SU-DHL-6 (cell line): ENCODE results near the gene HSDL2.
A peak's percentile ranks its signal among the peaks of the same experiment; 100 is the strongest.

ENCODE experiments used
- H2AFZ ChIP-seq: fragments of 200-600 bp; sonication (generic); 2 replicates; pipeline ENCODE4 v1.6.1; 2014; ENCODE audit warnings: low read depth, mild to moderate bottlenecking, moderate library complexity, mixed read lengths, antibody characterized with exemption, low read length; ENCODE audit not compliant: severe bottlenecking
- H3F3A ChIP-seq: fragments of 200-600 bp; shearing (Covaris generic); 2 replicates; pipeline ENCODE4 v1.6.0; 2016; ENCODE audit warnings: antibody characterized with exemption, mild to moderate bottlenecking; ENCODE audit not compliant: insufficient read depth
- H3K27ac ChIP-seq: fragments of 200-600 bp; sonication (generic); 2 replicates; pipeline ENCODE4 v1.5.1; 2016; ENCODE audit warnings: low read depth, mild to moderate bottlenecking, low read length, moderate library complexity, mixed read lengths
- H3K27me3 ChIP-seq: fragments of 200-600 bp; sonication (generic), shearing (Covaris generic); 2 replicates; pipeline ENCODE4 v1.6.0; 2014; ENCODE audit warnings: mild to moderate bottlenecking, low read length
- H3K36me3 ChIP-seq: fragments of 200-600 bp; sonication (generic); 2 replicates; pipeline ENCODE4 v1.6.1; 2014; ENCODE audit warnings: mild to moderate bottlenecking, low read length, mixed read lengths
- H3K4me2 ChIP-seq: fragments of 300-600, 200-600 bp; shearing (Covaris generic), sonication (generic); 2 replicates; pipeline ENCODE4 v1.6.0; 2014; ENCODE audit warnings: low read length, low read depth, mild to moderate bottlenecking; ENCODE audit not compliant: poor library complexity, severe bottlenecking
- H3K4me3 ChIP-seq: fragments of 200-600 bp; sonication (generic); 2 replicates; pipeline ENCODE4 v1.5.1; 2014; ENCODE audit warnings: antibody characterized with exemption, low read length, mild to moderate bottlenecking, mixed read lengths; ENCODE audit not compliant: insufficient read depth, poor library complexity, severe bottlenecking
- H3K79me2 ChIP-seq: fragments of 200-600 bp; sonication (generic); 2 replicates; pipeline ENCODE4 v1.6.1; 2014; ENCODE audit warnings: mild to moderate bottlenecking, low read length, moderate library complexity; ENCODE audit not compliant: insufficient read depth
- H3K9ac ChIP-seq: fragments of 200-600 bp; sonication (generic); 2 replicates; pipeline ENCODE4 v1.7.0; 2014; ENCODE audit warnings: mild to moderate bottlenecking, low read length
- H3K9me2 ChIP-seq: fragments of 200-600 bp; sonication (generic); replicated peaks from 2 replicates; pipeline ENCODE4 v1.6.1; 2014; ENCODE audit warnings: low read length; ENCODE audit not compliant: insufficient read depth
- H3K9me3 ChIP-seq: fragments of 200-600 bp; sonication (generic); 2 replicates; pipeline ENCODE4 v1.6.1; 2014; ENCODE audit warnings: low read length, mixed read lengths; ENCODE audit not compliant: insufficient read depth
- H4K20me1 ChIP-seq: fragments of 200-600 bp; sonication (generic); 2 replicates; pipeline ENCODE4 v1.6.1; 2014; ENCODE audit warnings: low read depth, mild to moderate bottlenecking, antibody characterized with exemption, low read length, moderate library complexity, mixed read lengths
- CTCF ChIP-seq: fragments of 200-600 bp; sonication (generic); IDR thresholded peaks from one replicate; pipeline ENCODE4 v1.5.1; 2017; ENCODE audit warnings: antibody characterized with exemption, mild to moderate bottlenecking, low read length, moderate library complexity; ENCODE audit not compliant: insufficient read depth, poor library complexity, severe bottlenecking
- EZH2phosphoT487 ChIP-seq: fragments of 200-600 bp; sonication (generic), shearing (Covaris generic); conservative IDR thresholded peaks from 2 replicates; pipeline ENCODE4 v1.6.1; 2018; ENCODE audit warnings: mild to moderate bottlenecking, antibody characterized with exemption, low read length, moderate library complexity, mixed read lengths

HSDL2 gene

GRCh38 chr9:112378328-112379176 lies 1.4 kb upstream of the HSDL2 start:
- peak overlapping the region; percentile 64 for H3K4me2 ChIP-seq
- no peaks in the 10 kb centered on the region for H3K27me3 ChIP-seq
- H3K4me3 ChIP-seq: peak overlapping the region; percentile 73
- no peaks in the 10 kb centered on the region; the same call in 1 of the 2 replicates for H3K79me2 ChIP-seq
- H3K9ac ChIP-seq: peak overlapping the region; percentile 77
- TF ChIP-seq CTCF (no peak), EZH2phosphoT487 (no peak)
- H3K36me3 ChIP-seq: no peaks in the 10 kb centered on the region
- H3K27ac ChIP-seq: no peak overlapping the region
- no peaks in the 10 kb centered on the region for H3K9me3 ChIP-seq
- H3F3A ChIP-seq: peaks cover 5% of the 10 kb centered on the region
- H3K9me2 ChIP-seq: no peaks in the 10 kb centered on the region
- peak overlapping the region; percentile 96 for H2AFZ ChIP-seq
- no peaks in the 10 kb centered on the region for H4K20me1 ChIP-seq

DNA sequence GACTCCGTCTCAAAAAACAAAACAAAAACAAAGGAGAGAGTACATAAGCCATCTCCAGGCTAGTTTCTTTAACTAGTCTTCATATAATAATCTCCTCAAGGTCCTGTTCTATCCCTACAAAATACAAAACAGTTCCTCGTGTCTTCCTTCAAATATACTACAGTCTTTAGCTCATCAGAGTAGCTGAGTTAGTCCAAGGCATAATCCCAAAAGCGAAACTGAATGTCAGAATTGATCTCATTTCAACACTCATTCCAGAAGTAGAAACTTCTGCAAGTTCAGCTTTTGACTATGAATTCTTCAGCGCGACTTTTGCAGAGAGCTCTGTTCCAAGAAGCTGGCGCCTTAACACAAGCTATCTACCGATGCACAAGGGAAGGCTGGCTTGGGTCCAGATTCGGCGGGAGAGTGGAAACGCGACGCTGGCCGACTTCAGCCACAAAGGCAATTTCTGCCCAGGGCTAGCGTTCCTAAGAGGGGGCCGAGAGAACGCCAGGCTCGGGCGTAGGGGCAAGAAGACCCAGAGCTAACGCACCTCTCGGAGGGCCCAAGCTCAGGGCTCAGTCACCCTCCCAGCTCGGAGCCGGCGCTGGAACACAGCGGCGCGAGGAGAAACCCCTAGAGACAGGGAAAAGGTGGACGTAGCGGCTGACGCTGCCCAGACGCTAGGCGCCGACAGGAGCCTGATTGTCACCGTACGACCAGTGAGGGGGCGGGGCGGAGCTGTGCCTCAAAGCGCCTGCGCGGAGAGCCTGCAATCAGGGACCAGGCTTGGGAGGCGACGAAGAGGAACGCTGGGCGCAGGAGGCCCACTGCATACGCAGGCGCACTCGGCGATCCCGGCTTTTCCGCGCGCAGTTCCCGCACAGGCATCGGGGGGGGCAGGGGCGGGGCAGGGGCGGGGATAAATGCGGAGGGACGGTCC lies 469 bp upstream of the HSDL2 start:
- H2AFZ ChIP-seq: peak overlapping the region; percentile 96

DNA sequence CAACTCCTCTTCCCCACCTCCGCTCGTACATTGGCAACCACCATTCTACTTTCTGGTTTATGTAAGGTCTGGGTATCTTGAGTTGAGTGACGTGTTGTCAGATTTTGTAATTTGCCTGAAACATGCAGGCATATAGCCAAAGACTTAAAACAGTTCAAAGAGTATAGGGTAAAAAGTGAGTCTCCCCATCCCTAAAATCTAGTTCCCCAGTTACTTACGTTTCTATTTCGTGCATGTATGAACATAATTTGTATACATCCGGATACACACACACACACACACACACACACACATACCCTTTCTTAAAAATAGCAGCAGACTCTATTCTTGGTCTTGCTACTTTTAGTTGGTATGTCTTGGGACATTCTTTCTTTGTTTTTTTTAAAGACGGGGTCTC lies 915 bp downstream of the HSDL2 start:
- peaks cover 5% of the 10 kb centered on the region; the same call in 1 of the 2 replicates for H3K79me2 ChIP-seq
- H3K36me3 ChIP-seq: no peaks in the 10 kb centered on the region
- no peaks in the 10 kb centered on the region for H4K20me1 ChIP-seq
- H2AFZ ChIP-seq: peak overlapping the region; percentile 87
- no peak for TF ChIP-seq EZH2phosphoT487
- no peak for TF ChIP-seq CTCF
- H3K27me3 ChIP-seq: no peaks in the 10 kb centered on the region
- H3K9me2 ChIP-seq: no peaks in the 10 kb centered on the region
- H3K4me2 ChIP-seq: peak overlapping the region; percentile 68
- peak overlapping the region; percentile 77 for H3K9ac ChIP-seq
- H3K27ac ChIP-seq: no peak overlapping the region
- H3F3A ChIP-seq: peaks cover 5% of the 10 kb centered on the region
- peak overlapping the region; percentile 59 for H3K4me3 ChIP-seq
- H3K9me3 ChIP-seq: no peaks in the 10 kb centered on the region

More for the DNA sequence above, 469 bp upstream of the HSDL2 start:
- Histone ChIP-seq H3K79me2 (peaks cover 5% of the 10 kb centered on the region; the same call in 1 of the 2 replicates), H3K27ac (no peak overlapping the region), H3K9me2 (no peaks in the 10 kb centered on the region), H3F3A (peaks cover 5% of the 10 kb centered on the region), H3K9ac (peak overlapping the region; percentile 77), H3K4me2 (peak overlapping the region; percentile 64), H3K9me3 (no peaks in the 10 kb centered on the region), H3K36me3 (no peaks in the 10 kb centered on the region), H3K4me3 (peak overlapping the region; percentile 73), H4K20me1 (no peaks in the 10 kb centered on the region), H3K27me3 (no peaks in the 10 kb centered on the region)
- TF ChIP-seq EZH2phosphoT487 (no peak), CTCF (no peak)
